ENCODE results near the gene TSHZ1.
"Not testable (repeated sequence)": the region's sequence is repeated elsewhere in the genome, so short reads cannot be mapped to it uniquely, and the experiment has no call there.

The TSHZ1 gene

GRCh38 chr18:75320506-75320905, 109.9 kb downstream of the TSHZ1 start:
- Histone ChIP-seq H3K4me1 (ENCODE audit: control insufficient read depth, insufficient read depth, low read length) (no peaks in the 10 kb centered on the region), H3K9me3 (ENCODE audit: control insufficient read depth, low read length) (no peaks in the 10 kb centered on the region), H3K27me3 (ENCODE audit: control insufficient read depth, insufficient read depth, low read length) (no peaks in the 10 kb centered on the region), H3K4me3 (ENCODE audit: low read length) (no peak overlapping the region), H3K9ac (ENCODE audit: low read length) (no peak overlapping the region), H3K36me3 (ENCODE audit: control insufficient read depth, insufficient read depth, low read length) (no peaks in the 10 kb centered on the region)

GRCh38 chr18:75321431-75321830, 110.8 kb downstream of the TSHZ1 start:
- H3K4me1 ChIP-seq (ENCODE audit: control insufficient read depth, insufficient read depth, low read length), result no peaks in the 10 kb centered on the region
- H3K27me3 ChIP-seq (ENCODE audit: control insufficient read depth, insufficient read depth, low read length), result no peaks in the 10 kb centered on the region
- H3K9me3 ChIP-seq (ENCODE audit: control insufficient read depth, low read length), result no peaks in the 10 kb centered on the region
- no peaks in the 10 kb centered on the region for H3K36me3 ChIP-seq (ENCODE audit: control insufficient read depth, insufficient read depth, low read length)
- no peak overlapping the region for H3K9ac ChIP-seq (ENCODE audit: low read length)
- no peak overlapping the region for H3K4me3 ChIP-seq (ENCODE audit: low read length)

DNA sequence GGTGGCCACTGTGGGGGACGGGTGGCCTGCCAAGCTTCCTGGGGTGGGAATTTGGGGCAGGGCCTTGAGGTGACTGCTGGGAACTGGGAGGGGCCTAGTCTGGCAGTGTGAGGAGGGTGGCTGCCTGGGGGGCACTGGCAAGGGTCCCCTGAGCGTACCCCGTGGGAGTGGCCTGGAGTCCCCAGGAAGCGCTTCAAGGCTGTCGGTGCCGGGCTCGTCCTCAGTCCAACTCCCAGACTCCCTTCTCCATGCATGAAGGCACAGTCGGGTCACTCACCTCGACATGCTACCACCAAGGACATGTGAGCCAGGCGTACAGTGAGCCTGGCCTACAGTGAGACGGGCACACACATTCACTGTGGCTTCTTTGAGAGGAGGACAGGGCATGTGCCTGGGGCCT, 111.6 kb downstream of the TSHZ1 start:
- Histone ChIP-seq H3K9ac (ENCODE audit: low read length) (no peak overlapping the region), H3K4me1 (ENCODE audit: control insufficient read depth, insufficient read depth, low read length) (no peaks in the 10 kb centered on the region), H3K36me3 (ENCODE audit: control insufficient read depth, insufficient read depth, low read length) (no peaks in the 10 kb centered on the region), H3K9me3 (ENCODE audit: control insufficient read depth, low read length) (no peaks in the 10 kb centered on the region), H3K4me3 (ENCODE audit: low read length) (no peak overlapping the region), H3K27me3 (ENCODE audit: control insufficient read depth, insufficient read depth, low read length) (no peaks in the 10 kb centered on the region)

- H3K9me3 ChIP-seq (ENCODE audit: control insufficient read depth, low read length), result no peaks in the 10 kb centered on the region
- no peaks in the 10 kb centered on the region for H3K27me3 ChIP-seq (ENCODE audit: control insufficient read depth, insufficient read depth, low read length)
- H3K9ac ChIP-seq (ENCODE audit: low read length), result no peak overlapping the region
- H3K4me1 ChIP-seq (ENCODE audit: control insufficient read depth, insufficient read depth, low read length), result no peaks in the 10 kb centered on the region
- H3K36me3 ChIP-seq (ENCODE audit: control insufficient read depth, insufficient read depth, low read length), result no peaks in the 10 kb centered on the region
- H3K4me3 ChIP-seq (ENCODE audit: low read length), result no peak overlapping the region
These were observed 113.4 kb downstream of the TSHZ1 start for GRCh38 chr18:75323821-75324585.

DNA sequence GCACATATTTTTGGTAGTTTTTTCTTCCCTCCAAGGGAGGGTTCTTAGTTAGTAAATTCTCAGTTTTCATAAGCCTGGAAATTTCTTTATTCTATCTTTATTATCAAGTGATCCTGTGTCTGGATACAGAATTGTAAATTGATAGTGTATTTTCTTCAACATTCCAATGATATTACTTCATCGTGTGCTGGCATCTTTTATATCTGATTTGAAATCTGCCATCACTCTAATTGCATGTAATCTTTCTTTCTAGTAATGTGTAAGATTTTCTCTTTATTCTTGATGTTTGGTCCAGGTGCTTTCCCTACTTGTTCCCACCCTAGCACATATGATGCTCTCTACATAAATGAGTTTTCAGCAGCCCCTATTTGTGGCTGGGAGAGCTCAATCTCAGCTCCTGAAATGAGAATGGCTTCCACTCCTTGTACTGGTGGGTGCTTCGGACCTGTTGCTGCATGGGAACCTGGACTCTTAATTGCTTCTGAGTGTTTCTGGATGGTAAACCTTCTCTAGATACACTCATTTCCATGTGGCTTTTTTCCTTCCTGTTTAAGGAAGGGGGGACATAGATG, 114.2 kb downstream of the TSHZ1 start:
- no peaks in the 10 kb centered on the region for H3K27me3 ChIP-seq (ENCODE audit: control insufficient read depth, insufficient read depth, low read length)

GRCh38 chr18:75329753-75330152, 119.2 kb downstream of the TSHZ1 start:
- H3K4me3 ChIP-seq (ENCODE audit: low read length); H3K27me3 ChIP-seq (ENCODE audit: control insufficient read depth, insufficient read depth, low read length); H3K9me3 ChIP-seq (ENCODE audit: control insufficient read depth, low read length); H3K9ac ChIP-seq (ENCODE audit: low read length); H3K36me3 ChIP-seq (ENCODE audit: control insufficient read depth, insufficient read depth, low read length); H3K4me1 ChIP-seq (ENCODE audit: control insufficient read depth, insufficient read depth, low read length): not testable (repeated sequence)

More for the DNA sequence above, 114.2 kb downstream of the TSHZ1 start:
- no peak overlapping the region for H3K4me3 ChIP-seq (ENCODE audit: low read length)
- H3K36me3 ChIP-seq (ENCODE audit: control insufficient read depth, insufficient read depth, low read length), result no peaks in the 10 kb centered on the region
- no peaks in the 10 kb centered on the region for H3K9me3 ChIP-seq (ENCODE audit: control insufficient read depth, low read length)
- no peak overlapping the region for H3K9ac ChIP-seq (ENCODE audit: low read length)
- no peaks in the 10 kb centered on the region for H3K4me1 ChIP-seq (ENCODE audit: control insufficient read depth, insufficient read depth, low read length)

DNA sequence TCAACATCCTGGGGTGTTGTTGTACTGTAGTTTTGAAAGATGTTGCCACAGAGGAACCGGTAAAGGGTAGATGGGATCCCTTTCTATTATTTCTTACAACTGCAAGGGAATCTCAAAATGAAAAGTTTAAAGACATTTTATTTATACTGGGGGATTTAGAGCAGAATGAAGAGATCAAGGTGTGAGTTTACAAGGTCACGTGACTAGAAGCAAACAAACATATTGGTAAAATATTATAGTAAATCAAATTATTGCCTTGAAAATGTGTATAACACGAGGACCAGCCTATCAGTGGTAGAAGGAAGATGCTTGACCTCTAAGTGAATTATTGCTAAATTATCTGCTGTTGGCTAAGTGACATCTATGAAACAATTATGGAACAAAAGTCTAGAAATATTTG, 119.7 kb downstream of the TSHZ1 start:
- H3K9ac ChIP-seq (ENCODE audit: low read length), result no peak overlapping the region
- H3K9me3 ChIP-seq (ENCODE audit: control insufficient read depth, low read length), result no peaks in the 10 kb centered on the region
- H3K27me3 ChIP-seq (ENCODE audit: control insufficient read depth, insufficient read depth, low read length), result no peaks in the 10 kb centered on the region
- no peaks in the 10 kb centered on the region for H3K4me1 ChIP-seq (ENCODE audit: control insufficient read depth, insufficient read depth, low read length)
- no peaks in the 10 kb centered on the region for H3K36me3 ChIP-seq (ENCODE audit: control insufficient read depth, insufficient read depth, low read length)
- H3K4me3 ChIP-seq (ENCODE audit: low read length), result no peak overlapping the region

DNA sequence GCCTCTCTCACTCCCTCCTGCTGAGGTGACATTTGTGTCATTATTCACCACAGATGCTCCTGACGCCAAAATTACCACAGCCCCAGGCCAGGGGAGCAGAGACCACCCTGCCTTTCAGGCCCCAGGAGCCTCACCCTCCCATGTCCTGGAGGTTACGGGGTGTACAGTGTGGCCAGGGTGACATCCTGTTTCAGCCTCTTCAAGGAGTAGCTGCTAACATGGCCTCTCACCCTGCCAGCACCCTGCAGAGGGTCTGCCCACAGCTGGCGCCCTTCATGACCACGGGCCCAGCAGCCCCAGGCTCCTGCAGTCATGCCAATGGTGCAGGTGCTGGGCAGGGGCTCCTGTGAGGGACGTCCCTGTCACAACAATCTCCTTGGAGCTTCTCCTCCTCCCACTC, 124.3 kb downstream of the TSHZ1 start:
- no peaks in the 10 kb centered on the region for H3K4me1 ChIP-seq (ENCODE audit: control insufficient read depth, insufficient read depth, low read length)
- H3K27me3 ChIP-seq (ENCODE audit: control insufficient read depth, insufficient read depth, low read length), result no peaks in the 10 kb centered on the region
- H3K36me3 ChIP-seq (ENCODE audit: control insufficient read depth, insufficient read depth, low read length), result no peaks in the 10 kb centered on the region
- H3K9me3 ChIP-seq (ENCODE audit: control insufficient read depth, low read length), result no peaks in the 10 kb centered on the region
- no peak overlapping the region for H3K4me3 ChIP-seq (ENCODE audit: low read length)
- H3K9ac ChIP-seq (ENCODE audit: low read length), result no peak overlapping the region

DNA sequence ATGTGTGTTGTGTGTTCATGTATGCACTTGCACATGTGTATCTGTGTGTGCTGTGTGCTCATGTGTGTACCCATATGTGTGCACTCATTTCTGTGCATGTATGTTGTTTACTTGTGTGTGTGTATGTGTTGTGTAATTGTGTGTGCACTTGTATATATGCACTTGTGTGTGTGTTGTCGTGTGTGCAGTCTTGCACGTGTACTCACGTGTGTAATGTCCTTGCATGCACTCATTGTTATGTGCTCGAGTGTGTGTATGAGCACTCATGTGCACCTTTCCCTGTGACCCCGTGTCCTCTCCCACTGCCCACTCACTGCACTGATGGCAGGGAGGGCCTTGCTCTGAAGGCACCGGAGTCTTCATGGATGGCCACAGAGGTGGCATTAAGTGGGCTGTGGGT, 124.9 kb downstream of the TSHZ1 start:
- Histone ChIP-seq H3K9me3 (ENCODE audit: control insufficient read depth, low read length) (no peaks in the 10 kb centered on the region), H3K4me3 (ENCODE audit: low read length) (no peak overlapping the region), H3K36me3 (ENCODE audit: control insufficient read depth, insufficient read depth, low read length) (no peaks in the 10 kb centered on the region), H3K4me1 (ENCODE audit: control insufficient read depth, insufficient read depth, low read length) (no peaks in the 10 kb centered on the region), H3K9ac (ENCODE audit: low read length) (no peak overlapping the region), H3K27me3 (ENCODE audit: control insufficient read depth, insufficient read depth, low read length) (no peaks in the 10 kb centered on the region)

DNA sequence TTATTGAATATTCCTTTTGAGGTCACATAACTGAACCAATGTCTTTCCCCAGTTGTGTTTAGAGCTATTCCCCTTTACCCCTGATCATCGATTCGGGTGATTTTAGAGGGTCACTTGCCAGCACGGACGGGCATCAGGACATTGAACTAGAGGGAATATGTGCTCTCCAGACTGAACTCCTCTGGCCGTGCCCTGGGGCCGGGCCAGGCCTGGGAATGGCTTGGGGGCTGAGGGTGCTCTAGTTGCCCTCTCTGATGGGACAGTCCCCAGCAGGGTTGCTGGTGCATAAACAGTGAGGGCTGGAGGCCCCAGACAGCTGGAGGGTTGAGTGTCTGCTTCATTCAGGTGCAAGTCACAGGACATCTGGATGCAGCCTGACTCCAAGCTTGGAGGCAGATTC, 126.2 kb downstream of the TSHZ1 start:
- Histone ChIP-seq H3K9ac (ENCODE audit: low read length) (no peak overlapping the region), H3K4me3 (ENCODE audit: low read length) (no peak overlapping the region), H3K27me3 (ENCODE audit: control insufficient read depth, insufficient read depth, low read length) (no peaks in the 10 kb centered on the region), H3K9me3 (ENCODE audit: control insufficient read depth, low read length) (no peaks in the 10 kb centered on the region), H3K36me3 (ENCODE audit: control insufficient read depth, insufficient read depth, low read length) (no peaks in the 10 kb centered on the region), H3K4me1 (ENCODE audit: control insufficient read depth, insufficient read depth, low read length) (no peaks in the 10 kb centered on the region)

GRCh38 chr18:75337348-75337747, 126.8 kb downstream of the TSHZ1 start:
- H3K36me3 ChIP-seq (ENCODE audit: control insufficient read depth, insufficient read depth, low read length), result no peaks in the 10 kb centered on the region
- H3K27me3 ChIP-seq (ENCODE audit: control insufficient read depth, insufficient read depth, low read length), result no peaks in the 10 kb centered on the region
- H3K4me3 ChIP-seq (ENCODE audit: low read length), result no peak overlapping the region
- H3K4me1 ChIP-seq (ENCODE audit: control insufficient read depth, insufficient read depth, low read length), result no peaks in the 10 kb centered on the region
- no peaks in the 10 kb centered on the region for H3K9me3 ChIP-seq (ENCODE audit: control insufficient read depth, low read length)
- no peak overlapping the region for H3K9ac ChIP-seq (ENCODE audit: low read length)

DNA sequence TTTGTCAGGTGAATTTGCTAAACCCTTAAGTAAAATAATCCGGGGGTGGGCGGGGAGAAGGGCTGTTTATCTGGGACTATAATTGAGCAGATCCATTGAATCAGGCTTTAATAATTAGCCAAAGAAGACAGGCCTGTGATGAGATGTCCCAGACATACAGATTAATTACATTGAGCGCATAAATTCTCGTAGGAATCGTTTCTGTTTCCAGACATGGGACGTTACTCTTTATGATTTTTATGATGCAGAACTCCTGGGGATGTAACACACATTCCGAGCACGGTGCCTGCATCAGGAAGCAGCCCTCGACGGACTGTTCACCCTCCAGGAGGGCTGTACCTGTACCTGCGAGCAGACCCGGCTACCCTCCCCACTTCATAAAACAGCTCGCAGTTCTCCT, 128.0 kb downstream of the TSHZ1 start:
- H3K4me1 ChIP-seq (ENCODE audit: control insufficient read depth, insufficient read depth, low read length), result no peaks in the 10 kb centered on the region
- H3K27me3 ChIP-seq (ENCODE audit: control insufficient read depth, insufficient read depth, low read length), result no peaks in the 10 kb centered on the region
- H3K4me3 ChIP-seq (ENCODE audit: low read length), result no peak overlapping the region
- H3K36me3 ChIP-seq (ENCODE audit: control insufficient read depth, insufficient read depth, low read length), result no peaks in the 10 kb centered on the region
- no peaks in the 10 kb centered on the region for H3K9me3 ChIP-seq (ENCODE audit: control insufficient read depth, low read length)
- H3K9ac ChIP-seq (ENCODE audit: low read length), result no peak overlapping the region
